Neural crest cell (in vitro differentiated cells): ENCODE data around the gene RPS18. TPM values are rescaled to one million over a fixed set of nuclear protein-coding genes. Genes with fewer than 3 reads are reported as not detected.
"Not testable (repeated sequence)": the region's sequence is repeated elsewhere in the genome, so short reads cannot be mapped to it uniquely, and the experiment has no call there.

Experiments
- DNase-seq: peaks from one replicate; pipeline ENCODE4 v3.0.0; 2021; ENCODE audit warnings: low read depth, mixed read lengths, low spot score
- H3K27ac Mint-ChIP-seq: one replicate; pipeline ENCODE4 v1.8.0; 2021; ENCODE audit warnings: mild to moderate bottlenecking, mixed read lengths; ENCODE audit not compliant: unreplicated experiment
- H3K27me3 Mint-ChIP-seq: 2 replicates; pipeline ENCODE4 v1.8.0; 2021; ENCODE audit warnings: low read depth, mild to moderate bottlenecking, mixed read lengths
- H3K36me3 Mint-ChIP-seq: 2 replicates; pipeline ENCODE4 v1.8.0; 2021; ENCODE audit warnings: low read depth, mild to moderate bottlenecking, mixed read lengths
- H3K4me1 Mint-ChIP-seq: 2 replicates; pipeline ENCODE4 v1.8.0; 2021; ENCODE audit warnings: mixed read lengths
- H3K4me3 Mint-ChIP-seq: one replicate; pipeline ENCODE4 v1.8.0; 2021; ENCODE audit warnings: mild to moderate bottlenecking, mixed read lengths
- H3K9me3 Mint-ChIP-seq: 2 replicates; pipeline ENCODE4 v1.8.0; 2021; ENCODE audit warnings: mixed read lengths
- total RNA-seq: library from RNA; stranded (reverse); gene quantifications from 2 replicates; pipeline ENCODE4 v1.2.1, GENCODE V29; 2021
- TF ChIP-seq, protein P1 (sequence below): fragments of 200-600 bp; sonication (generic); conservative IDR thresholded peaks from 2 replicates; pipeline ENCODE4 v1.5.0; 2021; ENCODE audit warnings: antibody characterized with exemption, mild to moderate bottlenecking

RPS18 gene
- total RNA-seq, 1 donor from 2014 or later: 2,299 TPM

DNA sequence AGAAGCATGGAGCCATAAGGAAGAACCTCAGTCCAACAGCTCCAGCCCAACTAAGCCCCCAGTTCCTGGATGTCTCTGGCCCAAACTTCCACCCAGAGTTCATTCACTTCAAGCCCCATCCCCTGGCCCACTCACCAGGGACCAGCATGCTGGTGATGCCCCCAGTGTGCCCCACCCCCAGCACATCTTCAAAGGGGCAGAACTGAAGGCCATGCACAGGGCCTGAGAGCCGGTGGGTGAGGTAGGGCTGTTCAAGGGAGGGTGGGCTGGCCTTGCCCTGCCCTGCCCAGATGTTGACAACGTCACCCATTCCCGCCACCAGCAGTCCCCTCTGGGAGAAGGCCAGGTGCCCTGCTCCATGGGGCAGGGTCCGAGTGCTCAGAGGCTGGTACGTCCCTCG, 8.7 kb downstream of the RPS18 start:
- no peak overlapping the region for H3K27ac Mint-ChIP-seq
- no peak for DNase-seq
- H3K4me1 Mint-ChIP-seq: peaks cover 19% of the 10 kb centered on the region
- H3K9me3 Mint-ChIP-seq: no peaks in the 10 kb centered on the region
- TF ChIP-seq, protein P1, sequence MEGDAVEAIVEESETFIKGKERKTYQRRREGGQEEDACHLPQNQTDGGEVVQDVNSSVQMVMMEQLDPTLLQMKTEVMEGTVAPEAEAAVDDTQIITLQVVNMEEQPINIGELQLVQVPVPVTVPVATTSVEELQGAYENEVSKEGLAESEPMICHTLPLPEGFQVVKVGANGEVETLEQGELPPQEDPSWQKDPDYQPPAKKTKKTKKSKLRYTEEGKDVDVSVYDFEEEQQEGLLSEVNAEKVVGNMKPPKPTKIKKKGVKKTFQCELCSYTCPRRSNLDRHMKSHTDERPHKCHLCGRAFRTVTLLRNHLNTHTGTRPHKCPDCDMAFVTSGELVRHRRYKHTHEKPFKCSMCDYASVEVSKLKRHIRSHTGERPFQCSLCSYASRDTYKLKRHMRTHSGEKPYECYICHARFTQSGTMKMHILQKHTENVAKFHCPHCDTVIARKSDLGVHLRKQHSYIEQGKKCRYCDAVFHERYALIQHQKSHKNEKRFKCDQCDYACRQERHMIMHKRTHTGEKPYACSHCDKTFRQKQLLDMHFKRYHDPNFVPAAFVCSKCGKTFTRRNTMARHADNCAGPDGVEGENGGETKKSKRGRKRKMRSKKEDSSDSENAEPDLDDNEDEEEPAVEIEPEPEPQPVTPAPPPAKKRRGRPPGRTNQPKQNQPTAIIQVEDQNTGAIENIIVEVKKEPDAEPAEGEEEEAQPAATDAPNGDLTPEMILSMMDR: no peak
- H3K36me3 Mint-ChIP-seq: peaks cover 4% of the 10 kb centered on the region
- H3K4me3 Mint-ChIP-seq: peak overlapping the region; percentile 59
- H3K27me3 Mint-ChIP-seq: no peaks in the 10 kb centered on the region

DNA sequence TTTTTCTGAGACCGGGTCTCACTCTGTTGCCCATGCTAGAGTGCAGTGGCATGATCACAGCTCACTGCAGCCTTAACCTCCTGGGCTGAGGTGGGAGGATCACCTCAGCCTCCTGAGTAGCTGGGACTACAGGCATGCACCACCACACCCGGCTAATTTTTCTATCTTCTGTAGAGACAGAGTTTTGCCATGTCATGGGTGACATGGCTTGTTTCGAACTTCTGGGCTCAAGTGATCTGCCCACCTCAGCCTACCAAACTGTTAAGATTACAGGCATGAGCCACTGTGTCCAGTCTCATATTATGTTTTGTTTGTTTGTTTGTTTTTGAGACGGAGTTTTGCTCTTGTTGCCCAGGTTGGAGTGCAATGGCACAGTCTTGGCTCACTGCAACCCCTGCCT, 13.3 kb downstream of the RPS18 start:
- DNase-seq, H3K9me3 Mint-ChIP-seq, H3K4me3 Mint-ChIP-seq, H3K27me3 Mint-ChIP-seq, H3K27ac Mint-ChIP-seq, H3K36me3 Mint-ChIP-seq: not testable (repeated sequence)
- H3K4me1 Mint-ChIP-seq: peaks cover 22% of the 10 kb centered on the region

DNA sequence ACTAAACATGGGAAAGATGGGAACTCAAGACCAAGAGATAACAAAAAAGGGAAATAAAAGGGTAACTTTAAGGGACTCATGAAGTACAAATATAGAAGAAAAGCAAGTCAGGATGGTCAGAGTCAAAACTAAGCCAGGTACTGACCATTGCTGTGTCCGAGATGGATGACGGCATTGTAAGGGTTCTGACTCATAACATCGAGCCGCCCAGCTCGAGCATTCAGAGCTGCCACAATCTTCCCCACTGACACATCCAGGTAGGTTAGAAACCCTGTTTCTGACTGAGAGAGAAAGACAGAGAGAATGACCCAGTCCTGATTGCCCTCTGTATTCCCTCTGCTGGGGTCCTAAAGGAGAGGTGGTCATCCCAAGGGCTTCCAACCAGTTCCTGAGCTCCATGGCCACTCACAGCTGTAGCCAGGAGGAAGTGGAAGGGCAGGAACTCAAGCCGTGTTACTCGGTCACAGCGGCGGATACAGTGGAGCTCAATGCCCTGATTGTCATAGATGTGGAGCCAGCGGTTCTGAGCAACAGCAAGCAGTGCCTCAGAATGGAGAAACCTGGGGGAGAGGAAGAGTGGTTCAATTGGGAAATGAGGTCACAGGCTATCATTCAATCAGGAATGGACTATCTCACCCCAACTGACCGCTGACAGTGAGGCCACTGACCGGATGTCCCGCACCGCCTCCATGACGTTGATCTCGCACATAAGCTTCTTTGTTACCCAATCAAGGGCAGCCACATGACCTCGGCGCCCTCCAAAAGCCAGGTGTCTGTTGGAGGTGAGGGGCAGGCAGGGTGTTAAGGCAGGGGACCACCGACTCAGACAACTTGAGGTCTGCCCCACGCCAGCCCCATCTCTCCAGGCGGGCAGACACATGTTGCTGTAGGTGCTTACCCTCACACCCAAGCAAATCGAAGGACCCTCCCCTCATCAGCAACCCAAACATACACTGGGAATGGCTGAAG, 15.4 kb downstream of the RPS18 start:
- H3K27ac Mint-ChIP-seq: no peak overlapping the region
- TF ChIP-seq, protein P1: no peak
- no peaks in the 10 kb centered on the region for H3K9me3 Mint-ChIP-seq
- peaks cover 31% of the 10 kb centered on the region for H3K4me1 Mint-ChIP-seq
- no peak for DNase-seq
- H3K36me3 Mint-ChIP-seq: peaks cover 2% of the 10 kb centered on the region
- H3K4me3 Mint-ChIP-seq: peak overlapping the region; percentile 96
- H3K27me3 Mint-ChIP-seq: no peaks in the 10 kb centered on the region

DNA sequence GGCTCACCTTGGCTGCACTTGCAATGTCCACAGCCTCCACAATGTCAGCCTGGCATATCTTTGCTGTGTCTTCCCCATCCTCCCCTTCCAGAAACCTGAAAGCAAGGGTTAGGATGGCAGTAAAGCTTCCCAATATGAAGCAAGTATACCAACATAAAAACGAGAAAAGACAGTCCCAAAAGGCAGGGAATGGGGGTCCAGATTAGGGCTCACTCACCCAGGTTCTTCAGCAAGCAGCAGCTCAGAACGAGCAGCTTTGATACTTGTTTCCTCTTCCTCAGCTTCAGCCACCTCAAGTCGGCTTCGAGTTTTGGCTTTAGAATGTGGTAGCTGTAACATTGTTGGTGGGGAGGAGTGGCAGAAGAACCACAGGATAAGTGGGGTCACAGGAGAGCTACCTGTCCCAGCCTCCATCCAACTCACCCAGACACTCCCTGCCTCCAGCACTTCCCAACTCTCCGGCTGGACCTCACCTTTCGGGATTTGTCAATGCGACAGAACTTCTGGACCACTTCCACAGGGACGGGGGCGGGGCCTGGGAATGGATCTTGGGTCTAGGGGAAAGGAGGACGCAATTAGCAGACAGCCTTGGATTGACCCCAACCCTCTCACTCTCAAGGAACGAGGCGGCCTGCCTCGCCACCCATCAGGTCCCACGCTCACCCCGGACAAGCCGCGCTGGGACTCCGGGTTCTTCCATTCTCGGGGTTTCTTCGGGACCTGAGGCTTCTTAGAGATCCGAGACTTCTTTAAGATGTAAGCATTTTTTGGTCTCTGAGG, 16.5 kb downstream of the RPS18 start:
- no peak for DNase-seq
- Mint-ChIP-seq H3K4me1 (peaks cover 31% of the 10 kb centered on the region), H3K9me3 (no peaks in the 10 kb centered on the region), H3K27me3 (no peaks in the 10 kb centered on the region), H3K4me3 (peak overlapping the region; percentile 96), H3K36me3 (peaks cover 2% of the 10 kb centered on the region), H3K27ac (no peak overlapping the region)
- TF ChIP-seq, protein P1: no peak

DNA sequence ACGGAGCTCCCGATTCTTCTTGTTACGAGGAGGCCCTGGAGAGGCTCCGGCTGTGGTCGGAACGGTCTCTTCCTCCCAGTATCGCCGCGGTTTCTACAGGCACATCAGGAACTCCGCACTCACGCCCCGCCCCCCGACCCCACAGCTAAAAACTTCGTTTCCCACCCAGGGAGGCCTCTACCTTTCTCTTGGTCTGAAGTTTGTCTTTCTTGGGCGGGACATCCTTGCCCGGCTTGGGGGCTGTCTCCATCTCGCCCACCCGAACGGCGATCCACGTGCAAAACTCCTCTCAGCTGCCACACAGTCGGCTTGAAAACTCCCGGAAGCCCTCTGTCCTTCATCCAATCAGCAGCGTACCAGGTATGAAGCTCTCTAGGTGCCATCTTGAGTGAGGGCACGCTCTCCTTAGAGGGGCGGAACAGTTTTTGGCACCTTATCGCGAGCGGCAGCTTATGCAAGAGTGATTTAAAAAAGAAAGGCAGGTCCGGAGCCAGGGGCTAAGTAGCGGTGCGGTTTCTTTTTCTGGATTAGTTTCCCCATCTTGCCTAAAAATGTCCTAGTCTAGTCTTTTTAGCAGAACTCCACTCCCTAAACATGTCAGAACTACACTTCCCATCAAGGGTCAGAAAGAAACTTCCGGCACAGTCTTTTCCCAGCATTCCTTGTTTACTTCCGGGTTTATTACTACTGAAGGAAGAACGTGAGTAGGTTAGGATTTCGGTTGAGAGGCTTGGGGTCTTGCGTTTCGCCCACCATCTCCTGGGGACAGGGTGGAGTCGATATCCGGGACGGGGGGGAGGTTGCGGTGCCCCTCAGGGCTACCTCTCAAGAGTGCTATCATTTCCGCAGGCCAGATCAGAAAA, 17.3 kb downstream of the RPS18 start, which contains the start of the genes PFDN6 and WDR46:
TSS of gene PFDN6 (plus strand) at position 681 of the 863 bp plus-strand sequence. CDS start 256 bp downstream, outside the sequence.
TSS of gene WDR46 (minus strand) at position 319 of the 863 bp plus-strand sequence. CDS start at position 250, 69 bp downstream.
- Mint-ChIP-seq H3K27me3 (no peaks in the 10 kb centered on the region), H3K9me3 (no peaks in the 10 kb centered on the region), H3K36me3 (peaks cover 2% of the 10 kb centered on the region), H3K27ac (peak within 1 kb of the TSS; percentile 76), H3K4me3 (peak within 1 kb of the TSS; percentile 96), H3K4me1 (peaks cover 31% of the 10 kb centered on the region)
- DNase-seq: peak; percentile 62
- TF ChIP-seq, protein P1: no peak
